ENCODE data around the gene KLHDC7B. TPM values are rescaled to one million over a fixed set of nuclear protein-coding genes. Genes with fewer than 3 reads are reported as not detected.

Gene KLHDC7B
- total and polyA plus RNA-seq, 2 of the 13 experiments (the other 11 are each of a cell fraction or from before 2014, with no cell fraction given) = 0.11 TPM; not detected in 1

- no peaks in the 10 kb centered on the region for H4K20me1 ChIP-seq (ENCODE audit: insufficient read depth, low read length)
- BruUV-seq (replicated peaks) = no TSS peak
- in situ Hi-C loops (cut with HindIII; ENCODE audit: extremely low pct_ligation_motif_present, low pct_unique_long_range_greater_than_20kb) = no loop called here
- H3K9me3 ChIP-seq (ENCODE audit: low read length) = no peaks in the 10 kb centered on the region
- no peak overlapping the region for H3K4me2 ChIP-seq (ENCODE audit: low read depth, low read length)
- ATAC-seq (no peak), DNase-seq (ENCODE audit: low spot score) (no peak), FAIRE-seq (no peak)
- H3K27ac ChIP-seq (ENCODE audit: extremely low read length, insufficient read depth, low read length) = no peak overlapping the region
- H3K36me3 ChIP-seq (replicated peaks in 1 of 2; ENCODE audit: control insufficient read depth in 1 of 2, insufficient read depth in 2 of 2, low read length in 2 of 2) = peaks cover 20 to 54% of the 10 kb centered on the region in 2 experiments
- ChIA-PET POLR2A (interaction anchor here (1.5 kb wide), 1 partner anchor 8 kb away, joined by 6 read pairs; the partner anchor contains the start of gene SCO2), CTCF (ENCODE audit: low intra/inter-chr PET ratio, low total read pairs) (no interaction called here)
- no peak for TF ChIP-seq TP53 (CRISPR knock-in tag; conservative IDR thresholded peaks at IDR 0.05)
- intact Hi-C loops (cut with micrococcal nuclease; ENCODE audit: unreplicated experiment) = no loop called here
- no peak overlapping the region for H3K9ac ChIP-seq (ENCODE audit: insufficient read depth, low read depth, low read length)
- H3K4me1 ChIP-seq (ENCODE audit: insufficient read depth, low read length) = no peaks in the 10 kb centered on the region
- 97% methylated on average over 14 of the region's 20 CpGs for WGBS (ENCODE audit: low lambda C conversion rate)
- peaks cover 24% of the 10 kb centered on the region for H3K79me2 ChIP-seq (ENCODE audit: insufficient read depth, low read length)
- H3K4me3 ChIP-seq (replicated peaks in 1 of 3; ENCODE audit: insufficient read depth in 1 of 3, low read depth in 2 of 3, low read length in 3 of 3) = no peak overlapping the region
- H3K27me3 ChIP-seq (ENCODE audit: control insufficient read depth in 1 of 2, insufficient read depth in 2 of 2, low read length in 2 of 2) = no peaks in the 10 kb centered on the region
- no peak overlapping the region for H2AFZ ChIP-seq (ENCODE audit: low read length)
Observed at GRCh38 chr22:50517495-50518260, 28.0 kb upstream of the KLHDC7B start.

- POLR2A ChIA-PET = no interaction called here
- in situ Hi-C loops (cut with HindIII; ENCODE audit: extremely low pct_ligation_motif_present, low pct_unique_long_range_greater_than_20kb) = no loop called here
- no peaks in the 10 kb centered on the region for H3K27me3 ChIP-seq (ENCODE audit: control insufficient read depth in 1 of 2, insufficient read depth in 2 of 2, low read length in 2 of 2)
- H4K20me1 ChIP-seq (ENCODE audit: insufficient read depth, low read length) = peaks cover 8% of the 10 kb centered on the region; the same call in 1 of the 2 replicates
- DNase-seq (ENCODE audit: low spot score) (no peak), ATAC-seq (no peak), FAIRE-seq (no peak)
- intact Hi-C loops (cut with micrococcal nuclease; ENCODE audit: unreplicated experiment) = no loop called here
- no peaks in the 10 kb centered on the region for H3K9me3 ChIP-seq (ENCODE audit: low read length)
- H3K4me2 ChIP-seq (ENCODE audit: low read depth, low read length) = no peak overlapping the region
- TF ChIP-seq HNRNPH1 (optimal IDR thresholded peaks at IDR 0.05; ENCODE audit: low read depth, low read length) (no peak), KMT2B (CRISPR knock-in tag; IDR thresholded peaks at IDR 0.05) (no peak), CEBPG (CRISPR knock-in tag; IDR thresholded peaks at IDR 0.05) (no peak), STAG1 (CRISPR knock-in tag; IDR thresholded peaks at IDR 0.05) (no peak), ZNF607 (CRISPR knock-in tag; IDR thresholded peaks at IDR 0.05; ENCODE audit: borderline replicate concordance) (no peak), MED13 (CRISPR knock-in tag; IDR thresholded peaks at IDR 0.05) (no peak), ELF1 (CRISPR knock-in tag; IDR thresholded peaks at IDR 0.05) (no peak)
- TF ChIP-seq, protein P1, sequence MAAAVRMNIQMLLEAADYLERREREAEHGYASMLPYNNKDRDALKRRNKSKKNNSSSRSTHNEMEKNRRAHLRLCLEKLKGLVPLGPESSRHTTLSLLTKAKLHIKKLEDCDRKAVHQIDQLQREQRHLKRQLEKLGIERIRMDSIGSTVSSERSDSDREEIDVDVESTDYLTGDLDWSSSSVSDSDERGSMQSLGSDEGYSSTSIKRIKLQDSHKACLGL (CRISPR knock-in tag; IDR thresholded peaks at IDR 0.05) = no peak
- peaks cover 20% of the 10 kb centered on the region for H3K79me2 ChIP-seq (ENCODE audit: insufficient read depth, low read length)
- H3K9ac ChIP-seq (ENCODE audit: insufficient read depth, low read depth, low read length) = no peak overlapping the region
- no peak overlapping the region for H2AFZ ChIP-seq (ENCODE audit: low read length)
- peaks cover 22 to 63% of the 10 kb centered on the region in 2 experiments for H3K36me3 ChIP-seq (replicated peaks in 1 of 2; ENCODE audit: control insufficient read depth in 1 of 2, insufficient read depth in 2 of 2, low read length in 2 of 2)
- CTCF ChIA-PET (ENCODE audit: low intra/inter-chr PET ratio, low total read pairs) = no interaction called here
- no peak overlapping the region for H3K27ac ChIP-seq (ENCODE audit: extremely low read length, insufficient read depth, low read length)
- peaks cover 3% of the 10 kb centered on the region for H3K4me1 ChIP-seq (ENCODE audit: insufficient read depth, low read length)
- no TSS peak for BruUV-seq (replicated peaks)
- no peak overlapping the region for H3K4me3 ChIP-seq (replicated peaks in 1 of 3; ENCODE audit: insufficient read depth in 1 of 3, low read depth in 2 of 3, low read length in 3 of 3)
- 90% methylated on average over 2 of the region's 7 CpGs for WGBS (ENCODE audit: low lambda C conversion rate)
Observed at GRCh38 chr22:50518606-50519005, 27.1 kb upstream of the KLHDC7B start.
